Measurements from ENCODE around the gene PRR33. TPM values are rescaled to one million over a fixed set of nuclear protein-coding genes. Genes with fewer than 3 reads are reported as not detected.

Gene PRR33
- total RNA-seq, 1 experiment from 2014 or later: not detected

DNA sequence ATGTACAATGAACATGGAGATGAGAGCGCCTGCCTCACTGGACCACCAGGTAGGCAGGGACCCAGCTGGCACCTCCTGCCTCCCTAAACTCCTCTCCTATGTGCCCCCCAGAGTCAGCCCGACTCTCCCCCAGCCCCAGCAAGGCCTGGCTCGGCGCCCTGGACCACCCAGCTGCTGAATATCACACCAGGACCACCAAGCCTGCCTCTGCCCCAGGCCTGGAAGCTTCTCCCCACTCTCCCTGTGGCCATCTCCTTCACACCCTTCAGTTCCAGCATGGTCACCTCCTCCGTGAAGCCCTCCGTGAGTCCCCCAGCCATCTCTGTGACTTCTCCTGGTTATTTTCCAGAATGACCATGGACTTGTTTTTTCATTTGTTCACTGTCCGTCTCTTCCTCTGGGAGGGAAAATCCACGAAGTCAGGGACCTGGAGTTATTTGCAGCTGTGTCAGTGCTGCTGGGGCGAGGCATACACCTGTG, 45.2 kb downstream of the PRR33 start:
- Histone ChIP-seq H3K4me1 (ENCODE audit: insufficient read depth, low read length) (no peaks in the 10 kb centered on the region), H3K9ac (ENCODE audit: low read length) (no peak overlapping the region), H3K27me3 (ENCODE audit: low read length) (no peaks in the 10 kb centered on the region), H2AFZ (ENCODE audit: low read length) (no peak overlapping the region), H3K9me3 (ENCODE audit: low read length) (no peaks in the 10 kb centered on the region), H3K36me3 (ENCODE audit: low read depth, low read length) (no peaks in the 10 kb centered on the region), H3K4me2 (ENCODE audit: low read length) (no peak overlapping the region), H3K79me2 (ENCODE audit: low read length) (no peaks in the 10 kb centered on the region), H3F3A (ENCODE audit: low read length, unreplicated experiment) (no peaks in the 10 kb centered on the region), H3K27ac (ENCODE audit: low read length) (no peak overlapping the region), H3K9me2 (replicated peaks; ENCODE audit: low read length) (no peaks in the 10 kb centered on the region), H3K4me3 (ENCODE audit: low read length) (no peak overlapping the region), H4K20me1 (ENCODE audit: low read length) (no peaks in the 10 kb centered on the region)
- intact Hi-C loops (cut with micrococcal nuclease): no loop called here
- no peak for ATAC-seq
- no peak for TF ChIP-seq EZH2phosphoT487 (IDR thresholded peaks at IDR 0.05; ENCODE audit: borderline replicate concordance, low read length)
- TF ChIP-seq EZH2 (IDR thresholded peaks at IDR 0.05; ENCODE audit: low read length, unreplicated experiment): no peak
- TF ChIP-seq, protein P1, sequence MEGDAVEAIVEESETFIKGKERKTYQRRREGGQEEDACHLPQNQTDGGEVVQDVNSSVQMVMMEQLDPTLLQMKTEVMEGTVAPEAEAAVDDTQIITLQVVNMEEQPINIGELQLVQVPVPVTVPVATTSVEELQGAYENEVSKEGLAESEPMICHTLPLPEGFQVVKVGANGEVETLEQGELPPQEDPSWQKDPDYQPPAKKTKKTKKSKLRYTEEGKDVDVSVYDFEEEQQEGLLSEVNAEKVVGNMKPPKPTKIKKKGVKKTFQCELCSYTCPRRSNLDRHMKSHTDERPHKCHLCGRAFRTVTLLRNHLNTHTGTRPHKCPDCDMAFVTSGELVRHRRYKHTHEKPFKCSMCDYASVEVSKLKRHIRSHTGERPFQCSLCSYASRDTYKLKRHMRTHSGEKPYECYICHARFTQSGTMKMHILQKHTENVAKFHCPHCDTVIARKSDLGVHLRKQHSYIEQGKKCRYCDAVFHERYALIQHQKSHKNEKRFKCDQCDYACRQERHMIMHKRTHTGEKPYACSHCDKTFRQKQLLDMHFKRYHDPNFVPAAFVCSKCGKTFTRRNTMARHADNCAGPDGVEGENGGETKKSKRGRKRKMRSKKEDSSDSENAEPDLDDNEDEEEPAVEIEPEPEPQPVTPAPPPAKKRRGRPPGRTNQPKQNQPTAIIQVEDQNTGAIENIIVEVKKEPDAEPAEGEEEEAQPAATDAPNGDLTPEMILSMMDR (conservative IDR thresholded peaks at IDR 0.05; ENCODE audit: low read depth, low read length): no peak
- CTCF ChIA-PET: no interaction called here
- no peak for DNase-seq
- BruUV-seq (replicated peaks): no TSS peak
- POLR2A ChIA-PET (ENCODE audit: unreplicated experiment): no interaction called here

- TF ChIP-seq EZH2 (IDR thresholded peaks at IDR 0.05; ENCODE audit: low read length, unreplicated experiment) (no peak), EZH2phosphoT487 (IDR thresholded peaks at IDR 0.05; ENCODE audit: borderline replicate concordance, low read length) (no peak)
- TF ChIP-seq, protein P1 (conservative IDR thresholded peaks at IDR 0.05; ENCODE audit: low read depth, low read length): no peak
- no peak overlapping the region for H2AFZ ChIP-seq (ENCODE audit: low read length)
- no peaks in the 10 kb centered on the region for H3K79me2 ChIP-seq (ENCODE audit: low read length)
- ChIA-PET CTCF (no interaction called here), POLR2A (ENCODE audit: unreplicated experiment) (no interaction called here)
- ATAC-seq (no peak), DNase-seq (no peak)
- no peak overlapping the region for H3K4me3 ChIP-seq (ENCODE audit: low read length)
- no TSS peak for BruUV-seq (replicated peaks)
- H3K9me2 ChIP-seq (replicated peaks; ENCODE audit: low read length): no peaks in the 10 kb centered on the region
- no peaks in the 10 kb centered on the region for H3F3A ChIP-seq (ENCODE audit: low read length, unreplicated experiment)
- H3K9me3 ChIP-seq (ENCODE audit: low read length): no peaks in the 10 kb centered on the region
- H3K36me3 ChIP-seq (ENCODE audit: low read depth, low read length): no peaks in the 10 kb centered on the region
- no peak overlapping the region for H3K4me2 ChIP-seq (ENCODE audit: low read length)
- intact Hi-C loops (cut with micrococcal nuclease): no loop called here
- H3K4me1 ChIP-seq (ENCODE audit: insufficient read depth, low read length): no peaks in the 10 kb centered on the region
- no peak overlapping the region for H3K27ac ChIP-seq (ENCODE audit: low read length)
- no peak overlapping the region for H3K9ac ChIP-seq (ENCODE audit: low read length)
- H3K27me3 ChIP-seq (ENCODE audit: low read length): no peaks in the 10 kb centered on the region
- H4K20me1 ChIP-seq (ENCODE audit: low read length): no peaks in the 10 kb centered on the region
Observed at GRCh38 chr11:1845561-1846452, 45.9 kb downstream of the PRR33 start.

GRCh38 chr11:1845095-1845429, 46.6 kb downstream of the PRR33 start:
- ATAC-seq (no peak), DNase-seq (no peak)
- no peaks in the 10 kb centered on the region for H3F3A ChIP-seq (ENCODE audit: low read length, unreplicated experiment)
- H4K20me1 ChIP-seq (ENCODE audit: low read length): no peaks in the 10 kb centered on the region
- no peak overlapping the region for H3K4me2 ChIP-seq (ENCODE audit: low read length)
- no peaks in the 10 kb centered on the region for H3K9me3 ChIP-seq (ENCODE audit: low read length)
- H3K27me3 ChIP-seq (ENCODE audit: low read length): no peaks in the 10 kb centered on the region
- no peak overlapping the region for H2AFZ ChIP-seq (ENCODE audit: low read length)
- ChIA-PET POLR2A (ENCODE audit: unreplicated experiment) (no interaction called here), CTCF (no interaction called here)
- H3K27ac ChIP-seq (ENCODE audit: low read length): no peak overlapping the region
- H3K9me2 ChIP-seq (replicated peaks; ENCODE audit: low read length): no peaks in the 10 kb centered on the region
- TF ChIP-seq EZH2 (IDR thresholded peaks at IDR 0.05; ENCODE audit: low read length, unreplicated experiment): no peak
- no peak for TF ChIP-seq EZH2phosphoT487 (IDR thresholded peaks at IDR 0.05; ENCODE audit: borderline replicate concordance, low read length)
- TF ChIP-seq, protein P1 (conservative IDR thresholded peaks at IDR 0.05; ENCODE audit: low read depth, low read length): no peak
- no peak overlapping the region for H3K4me3 ChIP-seq (ENCODE audit: low read length)
- no peaks in the 10 kb centered on the region for H3K36me3 ChIP-seq (ENCODE audit: low read depth, low read length)
- H3K79me2 ChIP-seq (ENCODE audit: low read length): no peaks in the 10 kb centered on the region
- BruUV-seq (replicated peaks): no TSS peak
- intact Hi-C loops (cut with micrococcal nuclease): no loop called here
- no peak overlapping the region for H3K9ac ChIP-seq (ENCODE audit: low read length)
- H3K4me1 ChIP-seq (ENCODE audit: insufficient read depth, low read length): no peaks in the 10 kb centered on the region
